GM18505 (cell line): Measurements from ENCODE around the gene POLL.

Experiments used
- ATAC-seq: cut with Tn5 transposase; IDR thresholded peaks from one replicate; pipeline ENCODE4 v1.9.1; 2021; ENCODE audit not compliant: unreplicated experiment
- POLR2A ChIP-seq: IDR thresholded peaks from 4 replicates; pipeline ENCODE4 v1.6.1; 2011; ENCODE audit warnings: borderline replicate concordance; ENCODE audit not compliant: insufficient read depth, insufficient read length; ENCODE audit errors: extremely low read depth

POLL gene

DNA sequence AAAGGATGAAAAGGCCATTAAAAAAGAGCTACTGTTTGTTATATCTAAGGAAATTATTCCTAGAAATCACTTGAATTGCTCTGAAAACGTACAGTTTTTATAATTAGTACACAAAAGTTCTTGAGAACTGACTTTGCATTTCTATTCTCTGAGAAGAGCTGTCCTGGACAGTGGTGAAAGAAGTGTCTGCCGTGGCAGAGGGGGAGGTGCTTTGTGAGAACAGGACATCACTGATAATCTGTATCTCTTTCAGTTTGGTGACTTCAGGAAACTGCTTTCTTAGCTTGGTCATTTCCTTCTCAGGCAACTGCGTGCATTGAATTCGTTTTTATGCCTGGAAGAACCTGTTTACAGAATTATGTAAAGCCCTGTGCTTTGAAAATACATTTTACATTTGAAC, 52.1 kb downstream of the POLL start:
- TF ChIP-seq POLR2A, result no peak
- no peak for ATAC-seq

DNA sequence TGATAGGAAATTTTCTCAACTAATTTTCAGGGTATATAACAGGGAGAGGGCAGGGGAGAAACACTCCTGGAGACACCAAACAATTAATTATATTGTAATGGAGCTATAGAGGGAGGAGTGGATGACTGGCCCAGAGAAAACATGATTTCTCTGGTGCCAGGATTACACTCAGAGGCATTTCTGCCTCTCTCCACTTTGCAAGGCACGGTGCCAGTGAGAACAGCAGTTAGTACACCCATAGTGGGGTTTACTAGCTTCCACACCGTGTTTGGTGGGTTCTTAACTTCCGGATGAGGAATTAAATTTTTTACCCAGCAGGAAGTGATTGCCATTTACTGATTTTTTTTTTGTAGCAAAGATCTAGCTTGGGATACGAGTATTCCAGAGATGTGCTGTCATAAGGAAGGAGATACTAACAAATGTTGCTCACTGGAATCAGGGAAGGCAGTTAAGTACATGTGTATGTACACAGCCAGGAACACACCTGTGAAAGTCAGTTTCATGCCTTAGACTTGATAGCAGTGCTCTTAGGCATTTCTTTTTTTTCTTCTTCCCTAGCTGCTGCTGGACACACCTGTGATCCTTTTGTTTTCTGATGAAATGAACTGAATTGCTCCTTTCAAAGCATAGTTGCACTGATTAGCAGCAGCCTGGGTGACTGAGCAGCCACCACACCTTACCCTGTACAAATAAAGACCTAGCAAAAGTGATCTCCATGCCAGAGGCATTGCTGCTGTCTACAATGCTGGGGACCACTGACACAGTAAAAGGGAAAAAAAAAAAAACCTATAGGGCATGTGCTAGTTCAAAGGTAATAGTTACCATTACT, 58.1 kb downstream of the POLL start:
- no peak for ATAC-seq
- no peak for TF ChIP-seq POLR2A

DNA sequence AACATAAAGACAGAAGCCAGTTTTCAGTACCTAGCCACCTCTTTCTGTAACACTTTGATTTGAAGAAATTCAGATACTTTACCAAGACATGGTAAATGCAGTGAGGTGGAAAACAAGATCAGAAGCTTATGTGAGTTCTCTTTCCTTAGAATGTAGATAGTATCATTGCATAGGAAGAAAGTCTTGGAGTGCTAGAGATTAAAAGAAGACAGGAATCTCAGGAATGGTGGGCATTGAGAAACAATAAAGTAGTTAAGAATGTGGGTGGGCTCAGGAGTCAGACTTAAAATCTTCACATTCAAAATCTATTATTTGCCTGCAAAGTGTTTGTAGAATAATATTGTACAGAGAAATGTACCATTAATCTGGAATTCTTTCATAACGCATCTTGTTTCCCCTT, 58.9 kb downstream of the POLL start:
- TF ChIP-seq POLR2A, result no peak
- ATAC-seq, result no peak
